Thyroid gland (tissue), 4 donors: ENCODE results near the gene DEK.

Experiments used
- CTCF ChIP-seq, 6 experiments: fragments of 200-600 bp in 3 of 6; fragments of 450-650 bp in 3 of 6; sonication (generic) in 3 of 6; IDR thresholded peaks; one replicate each; pipeline ENCODE4 v1.5.1; 2016 to 2019; ENCODE audit warnings: antibody characterized with exemption in 6 of 6, mild to moderate bottlenecking in 2 of 6, inconsistent platforms in 1 of 6, moderate library complexity in 1 of 6
- POLR2A ChIP-seq, 2 donors: fragments of 450-650 bp; IDR thresholded peaks; one replicate each; pipeline ENCODE4 v1.6.1; 2017; ENCODE audit warnings: antibody characterized with exemption in 2 of 2, mild to moderate bottlenecking in 2 of 2, moderate library complexity in 1 of 2

GRCh38 chr6:18249271-18249670 is 15.1 kb downstream of the DEK start:
- no peak for TF ChIP-seq CTCF (IDR thresholded peaks at IDR 0.05)
- TF ChIP-seq POLR2A (IDR thresholded peaks at IDR 0.05), result no peak
